Trophoblast cell (in vitro differentiated cells and primary cell): ENCODE measurements around the gene GABRA4.

ENCODE experiments used
- DNase-seq, 2 donors: peaks; one replicate each; pipeline ENCODE4 v3.0.0-alpha.2; 2016
- H2AFZ ChIP-seq: 2 replicates; pipeline ENCODE4 v1.6.1; 2013; ENCODE audit warnings: low read length, moderate library complexity, mild to moderate bottlenecking; ENCODE audit not compliant: insufficient read depth, poor library complexity
- H2AK5ac ChIP-seq: 2 replicates; pipeline ENCODE4 v1.6.1; 2013; ENCODE audit warnings: mild to moderate bottlenecking, low read length
- H2BK120ac ChIP-seq: 2 replicates; pipeline ENCODE4 v1.6.1; 2013; ENCODE audit warnings: low read length, mild to moderate bottlenecking, moderate library complexity; ENCODE audit not compliant: insufficient read depth, poor library complexity
- H2BK12ac ChIP-seq: 2 replicates; pipeline ENCODE4 v1.6.1; 2013; ENCODE audit warnings: mild to moderate bottlenecking, low read length, moderate library complexity
- H2BK5ac ChIP-seq: 2 replicates; pipeline ENCODE4 v1.6.1; 2013; ENCODE audit warnings: low read length, low read depth, moderate library complexity, mild to moderate bottlenecking; ENCODE audit not compliant: poor library complexity
- H3K14ac ChIP-seq: 2 replicates; pipeline ENCODE4 v1.6.1; 2013; ENCODE audit warnings: mild to moderate bottlenecking, low read length
- H3K18ac ChIP-seq: 2 replicates; pipeline ENCODE4 v1.6.1; 2013; ENCODE audit warnings: mild to moderate bottlenecking, low read length
- H3K23ac ChIP-seq: 2 replicates; pipeline ENCODE4 v1.6.1; 2013; ENCODE audit warnings: low read length
- H3K27ac ChIP-seq: 2 replicates; pipeline ENCODE4 v1.5.1; 2013; ENCODE audit warnings: low read depth, mild to moderate bottlenecking, inconsistent platforms, low read length, moderate library complexity
- H3K27me3 ChIP-seq: 2 replicates; pipeline ENCODE4 v1.6.1; 2013; ENCODE audit warnings: inconsistent platforms, mild to moderate bottlenecking, low read length, moderate library complexity; ENCODE audit not compliant: insufficient read depth
- H3K36me3 ChIP-seq, 2 experiments: 1 replicate in 1 of 2; 2 replicates in 1 of 2; pipeline ENCODE4 v1.6.1; 2013; ENCODE audit warnings: low read length in 2 of 2, mild to moderate bottlenecking in 2 of 2, moderate library complexity in 1 of 2; ENCODE audit not compliant: insufficient read depth in 2 of 2, control insufficient read depth in 1 of 2
- H3K4ac ChIP-seq: 2 replicates; pipeline ENCODE4 v1.6.1; 2013; ENCODE audit warnings: low read depth, mild to moderate bottlenecking, low read length, moderate library complexity
- H3K4me1 ChIP-seq, 2 experiments: 1 replicate in 1 of 2; 2 replicates in 1 of 2; pipeline ENCODE4 v1.6.1; 2013; ENCODE audit warnings: low read length in 2 of 2, mild to moderate bottlenecking in 2 of 2, moderate library complexity in 1 of 2; ENCODE audit not compliant: insufficient read depth in 2 of 2, control insufficient read depth in 1 of 2
- H3K4me2 ChIP-seq: 2 replicates; pipeline ENCODE4 v1.6.1; 2013; ENCODE audit warnings: inconsistent platforms, mild to moderate bottlenecking, low read length, moderate library complexity
- H3K4me3 ChIP-seq: 2 replicates; pipeline ENCODE4 v1.5.1; 2013; ENCODE audit warnings: mild to moderate bottlenecking, low read depth, low read length, inconsistent platforms
- H3K79me1 ChIP-seq: one replicate; pipeline ENCODE4 v1.6.1; 2013; ENCODE audit warnings: low read length
- H3K79me2 ChIP-seq: 2 replicates; pipeline ENCODE4 v1.6.1; 2013; ENCODE audit warnings: low read length, mild to moderate bottlenecking; ENCODE audit not compliant: control insufficient read depth, insufficient read depth, poor library complexity
- H3K9ac ChIP-seq: 2 replicates; pipeline ENCODE4 v1.6.1; 2013; ENCODE audit warnings: mild to moderate bottlenecking, low read length
- H3K9me3 ChIP-seq: 2 replicates; pipeline ENCODE4 v1.6.1; 2013; ENCODE audit warnings: low read depth, mild to moderate bottlenecking, control low read depth, inconsistent platforms, low read length; ENCODE audit not compliant: insufficient read depth
- H4K12ac ChIP-seq: 2 replicates; pipeline ENCODE4 v1.6.1; 2013; ENCODE audit warnings: low read depth, mild to moderate bottlenecking, low read length, moderate library complexity
- H4K8ac ChIP-seq: 2 replicates; pipeline ENCODE4 v1.6.1; 2013; ENCODE audit warnings: low read depth, mild to moderate bottlenecking, low read length, moderate library complexity
- H4K91ac ChIP-seq: one replicate; pipeline ENCODE4 v1.6.1; 2013; ENCODE audit warnings: low read depth, mild to moderate bottlenecking, low read length, moderate library complexity
- WGBS: extraction: QIAGEN DNeasy Blood & Tissue Kit; methylation state at CpG from one replicate; pipeline ENCODE4 v1.1.7; 2013; ENCODE audit warnings: missing lambda C conversion rate; ENCODE audit not compliant: insufficient read length, insufficient coverage; ENCODE audit errors: extremely low coverage; 5-methylcytosine and 5-hydroxymethylcytosine counted together

GABRA4 gene

GRCh38 chr4:46992338-46992737, 1.0 kb downstream of the GABRA4 start:
- no CpG with 5 or more reads among the region's 9 CpGs for WGBS

GRCh38 chr4:46986922-46987638, 6.3 kb downstream of the GABRA4 start:
- no peak overlapping the region for H3K23ac ChIP-seq
- H3K27me3 ChIP-seq, result no peaks in the 10 kb centered on the region
- H2BK5ac ChIP-seq, result no peak overlapping the region
- H3K9me3 ChIP-seq, result no peaks in the 10 kb centered on the region
- no peak overlapping the region for H3K4ac ChIP-seq
- H3K14ac ChIP-seq, result no peak overlapping the region
- no peak overlapping the region for H2BK12ac ChIP-seq
- no peaks in the 10 kb centered on the region for H3K79me1 ChIP-seq
- H3K4me2 ChIP-seq, result no peak overlapping the region
- no peak overlapping the region for H3K27ac ChIP-seq
- no peak overlapping the region for H3K9ac ChIP-seq
- H3K4me3 ChIP-seq, result no peak overlapping the region
- H3K36me3 ChIP-seq, result no peaks in the 10 kb centered on the region
- H4K8ac ChIP-seq, result no peak overlapping the region
- H4K91ac ChIP-seq, result no peak overlapping the region
- H4K12ac ChIP-seq, result no peak overlapping the region
- no peak overlapping the region for H2AFZ ChIP-seq
- no peak overlapping the region for H2BK120ac ChIP-seq
- no peak overlapping the region for H2AK5ac ChIP-seq
- no peaks in the 10 kb centered on the region for H3K4me1 ChIP-seq
- DNase-seq, result no peak
- 100% methylated on average over 1 of the region's 3 CpGs for WGBS
- no peak overlapping the region for H3K18ac ChIP-seq
- H3K79me2 ChIP-seq, result no peaks in the 10 kb centered on the region

More at GRCh38 chr4:46992338-46992737, 1.0 kb downstream of the GABRA4 start:
- H2AK5ac ChIP-seq, result no peak overlapping the region
- H4K91ac ChIP-seq, result no peak overlapping the region
- H4K12ac ChIP-seq, result no peak overlapping the region
- no peak overlapping the region for H3K4ac ChIP-seq
- H3K27ac ChIP-seq, result no peak overlapping the region
- H3K36me3 ChIP-seq, result no peaks in the 10 kb centered on the region
- H3K27me3 ChIP-seq, result peaks cover 34% of the 10 kb centered on the region
- no peak overlapping the region for H3K14ac ChIP-seq
- H3K4me2 ChIP-seq, result no peak overlapping the region
- H3K4me3 ChIP-seq, result no peak overlapping the region
- no peaks in the 10 kb centered on the region for H3K79me1 ChIP-seq
- H3K4me1 ChIP-seq, result peaks cover 8 to 13% of the 10 kb centered on the region in 2 experiments
- no peak overlapping the region for H3K9ac ChIP-seq
- no peak overlapping the region for H3K18ac ChIP-seq
- no peak overlapping the region for H2BK120ac ChIP-seq
- H3K9me3 ChIP-seq, result peaks cover 4% of the 10 kb centered on the region
- H2BK5ac ChIP-seq, result no peak overlapping the region
- H2AFZ ChIP-seq, result no peak overlapping the region
- no peak overlapping the region for H2BK12ac ChIP-seq
- H4K8ac ChIP-seq, result no peak overlapping the region
- H3K23ac ChIP-seq, result no peak overlapping the region
- no peak for DNase-seq
- H3K79me2 ChIP-seq, result no peaks in the 10 kb centered on the region

- Histone ChIP-seq H3K4ac (no peak overlapping the region), H3K79me2 (no peaks in the 10 kb centered on the region), H3K27ac (no peak overlapping the region), H4K8ac (no peak overlapping the region), H3K79me1 (no peaks in the 10 kb centered on the region), H3K14ac (no peak overlapping the region), H2AFZ (no peak overlapping the region), H2AK5ac (no peak overlapping the region), H2BK5ac (no peak overlapping the region), H3K9ac (no peak overlapping the region), H3K36me3 (no peaks in the 10 kb centered on the region), H2BK120ac (no peak overlapping the region), H3K18ac (no peak overlapping the region), H4K12ac (no peak overlapping the region), H3K4me1 (no peaks in the 10 kb centered on the region), H3K23ac (no peak overlapping the region), H4K91ac (no peak overlapping the region), H3K27me3 (no peaks in the 10 kb centered on the region), H3K4me3 (no peak overlapping the region), H3K9me3 (no peaks in the 10 kb centered on the region), H2BK12ac (no peak overlapping the region), H3K4me2 (no peak overlapping the region)
- no CpG with 5 or more reads among the region's 1 CpG for WGBS
- DNase-seq, result no peak
These were observed 8.6 kb downstream of the GABRA4 start for GRCh38 chr4:46984781-46985180.

- DNase-seq, result no peak
These were observed 12.5 kb downstream of the GABRA4 start for GRCh38 chr4:46980851-46981250.

More at GRCh38 chr4:46980851-46981250, 12.5 kb downstream of the GABRA4 start:
- Histone ChIP-seq H3K27me3 (no peaks in the 10 kb centered on the region), H3K18ac (no peak overlapping the region), H3K4me1 (no peaks in the 10 kb centered on the region), H3K14ac (no peak overlapping the region), H2BK5ac (no peak overlapping the region), H3K9me3 (no peaks in the 10 kb centered on the region), H2AK5ac (no peak overlapping the region), H2BK120ac (no peak overlapping the region), H3K79me2 (no peaks in the 10 kb centered on the region), H2AFZ (no peak overlapping the region), H3K9ac (no peak overlapping the region), H3K36me3 (no peaks in the 10 kb centered on the region), H4K8ac (no peak overlapping the region), H2BK12ac (no peak overlapping the region), H3K27ac (no peak overlapping the region), H3K23ac (no peak overlapping the region), H4K91ac (no peak overlapping the region), H3K4ac (no peak overlapping the region), H4K12ac (no peak overlapping the region), H3K4me2 (no peak overlapping the region), H3K79me1 (no peaks in the 10 kb centered on the region), H3K4me3 (no peak overlapping the region)
- WGBS, result no CpG with 5 or more reads among the region's 4 CpGs
